ENCODE results near the gene NUDT8.
"Not testable (repeated sequence)": the region's sequence is repeated elsewhere in the genome, so short reads cannot be mapped to it uniquely, and the experiment has no call there.

Gene NUDT8

DNA sequence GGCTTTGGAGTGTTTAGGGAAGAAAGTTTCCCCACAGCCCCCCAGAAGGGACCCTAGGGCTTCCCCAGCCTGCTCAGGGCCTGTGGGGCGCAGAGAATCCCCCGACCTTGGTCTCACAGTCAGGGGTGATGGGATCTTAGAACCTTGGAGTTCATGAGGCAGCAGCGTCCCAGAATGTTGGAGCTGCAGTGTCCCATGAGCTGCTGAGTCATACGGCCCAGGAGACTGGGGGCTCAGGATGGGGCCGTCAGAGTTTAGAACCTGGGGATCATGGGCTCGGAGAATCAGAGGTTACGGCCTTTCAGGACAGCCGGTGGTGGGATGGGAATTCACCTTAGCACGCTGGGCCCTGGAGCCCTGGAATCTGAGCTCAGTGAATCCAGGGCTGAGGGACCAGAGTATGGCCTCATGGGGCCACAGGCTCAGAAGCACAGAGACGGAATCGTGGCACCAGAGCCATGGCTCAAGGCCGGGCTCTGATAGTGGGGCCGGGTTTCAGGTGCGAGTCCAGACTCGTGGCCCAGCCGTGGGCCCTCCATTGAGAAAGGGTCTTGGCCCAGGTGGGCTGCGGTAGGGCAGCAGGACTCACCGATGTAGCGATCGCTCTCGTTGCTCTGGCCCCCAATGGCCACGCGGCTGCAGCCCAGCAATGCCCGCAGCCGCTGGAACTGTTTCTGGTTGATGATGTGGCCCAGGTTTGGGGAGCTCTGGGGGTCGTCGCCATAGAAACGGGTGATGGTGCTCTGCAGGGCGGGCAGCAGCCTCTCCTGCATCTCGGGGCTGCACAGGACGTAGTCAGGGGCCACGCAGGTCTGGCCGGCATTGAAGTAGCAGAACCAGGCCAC, 35.2 kb upstream of the NUDT8 start:
- H3K27ac ChIP-seq: peak overlapping the region; percentile 63; the same call in 1 of the 2 replicates
- TF ChIP-seq, protein P1, sequence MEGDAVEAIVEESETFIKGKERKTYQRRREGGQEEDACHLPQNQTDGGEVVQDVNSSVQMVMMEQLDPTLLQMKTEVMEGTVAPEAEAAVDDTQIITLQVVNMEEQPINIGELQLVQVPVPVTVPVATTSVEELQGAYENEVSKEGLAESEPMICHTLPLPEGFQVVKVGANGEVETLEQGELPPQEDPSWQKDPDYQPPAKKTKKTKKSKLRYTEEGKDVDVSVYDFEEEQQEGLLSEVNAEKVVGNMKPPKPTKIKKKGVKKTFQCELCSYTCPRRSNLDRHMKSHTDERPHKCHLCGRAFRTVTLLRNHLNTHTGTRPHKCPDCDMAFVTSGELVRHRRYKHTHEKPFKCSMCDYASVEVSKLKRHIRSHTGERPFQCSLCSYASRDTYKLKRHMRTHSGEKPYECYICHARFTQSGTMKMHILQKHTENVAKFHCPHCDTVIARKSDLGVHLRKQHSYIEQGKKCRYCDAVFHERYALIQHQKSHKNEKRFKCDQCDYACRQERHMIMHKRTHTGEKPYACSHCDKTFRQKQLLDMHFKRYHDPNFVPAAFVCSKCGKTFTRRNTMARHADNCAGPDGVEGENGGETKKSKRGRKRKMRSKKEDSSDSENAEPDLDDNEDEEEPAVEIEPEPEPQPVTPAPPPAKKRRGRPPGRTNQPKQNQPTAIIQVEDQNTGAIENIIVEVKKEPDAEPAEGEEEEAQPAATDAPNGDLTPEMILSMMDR (conservative IDR thresholded peaks at IDR 0.05): no peak

DNA sequence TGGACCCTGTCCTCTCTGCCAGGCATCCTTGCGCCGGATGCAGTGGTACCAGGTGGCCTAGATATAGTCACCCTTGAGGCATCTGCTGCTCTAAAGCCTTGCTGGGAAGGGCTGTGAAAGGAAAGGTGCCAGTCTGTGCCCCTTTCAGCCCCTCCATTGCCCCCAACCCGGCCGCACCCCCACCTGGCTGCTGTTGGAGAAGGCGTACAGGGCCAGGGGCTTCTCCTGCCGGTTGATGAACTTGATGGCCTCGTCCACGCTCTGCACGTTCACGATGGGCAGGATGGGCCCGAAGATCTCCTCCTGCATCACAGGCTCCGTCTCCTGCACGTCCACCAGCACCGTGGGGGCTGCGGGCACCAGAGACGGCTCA, 34.5 kb upstream of the NUDT8 start:
- no peak overlapping the region for H3K27ac ChIP-seq
- TF ChIP-seq, protein P1 (conservative IDR thresholded peaks at IDR 0.05): no peak

DNA sequence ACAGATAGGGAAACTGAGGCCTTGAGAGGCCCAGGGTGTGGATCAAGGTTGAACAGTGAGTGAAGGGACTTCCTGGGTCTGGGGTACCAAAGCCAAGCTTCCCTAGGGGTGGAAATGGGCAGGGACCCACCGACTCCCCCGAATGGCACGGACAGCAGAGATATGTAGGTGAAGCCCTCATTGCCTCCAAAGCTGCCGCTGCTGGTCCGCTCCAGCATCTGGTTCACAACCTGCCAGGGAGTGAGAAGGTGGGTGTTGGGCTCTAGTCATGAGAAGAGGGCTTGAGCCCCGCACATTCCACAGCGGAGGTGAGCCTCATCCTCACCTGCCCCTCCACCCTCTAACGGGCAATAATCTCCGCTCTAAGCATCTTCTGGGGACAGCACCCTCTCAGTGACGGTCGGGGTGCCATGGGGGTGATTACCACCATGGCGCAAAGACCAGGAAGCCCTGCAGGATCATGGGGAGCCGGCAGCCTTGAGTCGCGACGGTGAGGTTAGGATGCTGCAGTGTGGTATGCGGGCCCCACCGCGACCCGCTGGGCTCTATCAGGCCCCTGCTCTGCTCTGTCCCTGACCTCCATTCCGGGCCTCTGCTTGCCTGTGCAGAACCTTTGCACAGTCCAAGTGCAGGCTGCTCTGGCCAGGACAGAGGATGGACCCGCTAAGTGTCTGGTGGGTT, 33.9 kb upstream of the NUDT8 start:
- TF ChIP-seq, protein P1 (conservative IDR thresholded peaks at IDR 0.05): no peak

DNA sequence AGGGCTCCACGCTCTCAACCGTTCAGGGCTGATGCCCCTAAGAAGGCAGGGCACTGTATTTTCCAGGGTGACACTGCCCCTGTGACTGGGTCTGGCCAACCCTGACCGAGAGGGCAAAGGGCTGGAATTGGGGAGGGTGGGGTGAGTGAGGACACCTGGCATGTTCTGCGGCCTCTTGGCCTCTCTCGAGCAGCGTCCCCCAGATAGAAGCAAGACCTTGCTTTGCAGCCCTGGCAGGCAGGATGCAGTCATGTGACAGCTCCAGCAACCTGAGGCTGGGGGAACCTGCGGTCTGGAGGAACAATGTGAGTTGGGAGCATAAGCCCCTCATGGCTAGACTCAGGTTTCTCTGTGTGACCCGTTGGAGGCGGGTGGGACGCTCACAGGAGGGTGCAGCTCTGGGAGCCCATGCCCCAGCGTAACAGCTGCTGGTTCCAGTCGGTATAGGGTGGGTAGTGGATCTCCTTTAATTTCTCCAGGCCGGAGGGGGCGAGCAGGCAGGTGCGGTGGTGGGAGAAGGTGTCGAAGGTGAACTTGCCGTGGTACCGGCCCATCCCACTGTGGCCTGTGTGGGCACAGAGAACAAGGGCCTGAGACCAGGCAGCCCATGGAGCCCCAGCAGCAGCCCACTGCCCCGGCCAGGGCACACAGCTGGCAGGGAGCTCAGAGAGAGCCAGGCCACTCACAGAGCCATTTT, 33.2 kb upstream of the NUDT8 start:
- no peak overlapping the region for H3K27ac ChIP-seq
- TF ChIP-seq, protein P1 (conservative IDR thresholded peaks at IDR 0.05): no peak

More for the DNA sequence above, 33.9 kb upstream of the NUDT8 start:
- H3K27ac ChIP-seq: no peak overlapping the region

DNA sequence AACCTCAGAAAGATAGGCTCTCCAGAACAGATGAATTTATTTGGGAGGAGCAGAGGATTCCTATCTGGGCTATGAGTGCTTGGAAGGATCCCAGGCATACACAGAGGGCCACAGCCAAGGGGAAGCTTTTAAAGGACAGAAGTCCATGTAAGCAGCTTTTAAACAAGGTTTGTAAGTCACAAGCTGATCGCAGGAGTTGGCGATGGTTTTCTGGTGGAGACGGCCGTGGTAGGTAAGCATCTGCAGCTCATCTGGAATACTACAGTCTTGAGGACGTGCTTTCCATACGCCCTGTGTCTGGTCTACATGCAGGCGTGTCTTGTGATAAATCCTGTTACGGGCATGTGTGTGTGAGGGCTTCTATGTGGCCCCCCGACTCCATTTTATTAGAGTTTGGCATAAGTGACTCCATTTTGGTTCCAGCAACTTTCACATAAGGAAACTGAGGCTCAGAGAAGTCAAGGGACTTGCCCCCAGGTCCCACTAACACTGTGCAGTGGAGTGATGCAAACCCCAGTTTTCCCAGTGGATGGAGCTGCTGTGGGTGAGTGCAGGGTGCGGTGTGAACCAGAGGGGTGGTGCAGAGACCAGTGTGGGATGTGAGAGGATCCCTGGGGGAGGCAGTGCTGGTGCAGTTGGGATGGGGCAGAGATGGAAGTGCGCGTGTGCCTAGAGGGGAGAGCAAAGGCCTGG, 32.6 kb upstream of the NUDT8 start:
- H3K27ac ChIP-seq: no peak overlapping the region
- TF ChIP-seq, protein P1 (conservative IDR thresholded peaks at IDR 0.05): no peak

DNA sequence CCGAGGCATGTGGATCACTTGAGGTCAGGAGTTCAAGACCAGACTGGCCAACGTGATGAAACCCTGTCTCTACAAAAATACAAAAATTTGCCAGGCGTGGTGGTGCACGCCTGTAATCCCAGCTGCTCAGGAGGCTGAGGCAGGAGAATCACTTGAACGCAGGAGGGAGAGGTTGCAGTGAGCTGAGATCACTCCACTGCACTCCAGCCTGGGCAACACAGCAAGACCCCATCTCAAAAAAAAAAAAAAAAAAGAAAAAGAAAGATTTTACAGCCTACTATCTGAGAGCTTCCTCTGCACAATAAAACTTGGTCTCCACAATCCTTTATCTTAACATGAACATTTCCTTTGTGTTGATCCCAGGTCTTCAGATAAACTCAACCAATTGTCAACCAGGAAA, 31.0 kb upstream of the NUDT8 start:
- H3K27ac ChIP-seq: not testable (repeated sequence)

DNA sequence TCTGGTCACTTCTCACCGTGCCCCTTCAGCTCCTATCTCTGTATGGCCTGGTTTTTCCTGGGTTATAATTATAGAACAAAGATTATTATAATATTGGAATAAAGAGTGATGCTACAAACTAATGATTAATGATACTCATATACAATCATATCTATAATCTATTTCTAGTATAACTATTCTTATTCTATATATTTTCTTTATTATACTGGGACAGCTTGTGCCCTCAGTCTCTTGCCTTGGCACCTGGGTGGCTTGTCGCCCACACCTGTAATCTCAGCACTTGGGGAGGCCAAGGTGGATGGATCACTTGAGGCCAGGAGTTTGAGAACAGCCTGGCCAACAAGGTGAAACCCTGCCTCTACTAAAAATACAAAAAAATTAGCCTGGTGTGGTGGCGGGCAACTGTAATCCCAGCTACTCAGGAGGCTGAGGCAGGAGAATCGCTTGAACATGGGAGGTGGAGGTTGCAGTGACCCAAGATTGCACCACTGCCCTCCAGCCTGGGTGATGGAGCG, 30.0 kb upstream of the NUDT8 start:
- not testable (repeated sequence) for H3K27ac ChIP-seq

DNA sequence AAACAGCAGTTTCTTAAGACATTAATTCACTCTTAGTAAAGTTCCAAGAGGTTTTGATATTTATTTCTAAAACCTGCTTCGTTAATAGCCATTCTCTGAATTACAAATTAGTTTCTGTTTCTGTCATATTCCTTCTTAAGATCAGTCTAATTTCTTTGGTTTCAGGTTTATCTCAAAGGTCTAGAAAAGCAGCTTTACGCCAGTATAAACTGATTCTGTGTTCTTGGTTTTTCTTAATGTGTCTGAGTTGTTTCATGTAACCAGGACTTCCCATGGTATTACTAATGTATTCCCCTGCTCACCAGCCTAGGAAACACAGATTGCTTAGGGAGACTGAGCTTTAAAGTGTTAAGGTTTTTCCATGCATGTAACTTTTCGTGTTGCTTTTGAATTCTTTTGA, 27.6 kb upstream of the NUDT8 start:
- H3K27ac ChIP-seq: peak overlapping the region; percentile 71
- TF ChIP-seq, protein P1 (conservative IDR thresholded peaks at IDR 0.05): no peak

Measured in VCaP (cell line).